ENCODE data around the gene COL25A1.

Gene COL25A1

GRCh38 chr4:108893468-108893867 lies 409.0 kb downstream of the COL25A1 start:
- TF ChIP-seq CTCF (conservative IDR thresholded peaks at IDR 0.05; ENCODE audit: control insufficient read depth, insufficient read depth, low read depth, low read length): no peak
- H3K4me3 ChIP-seq (ENCODE audit: control insufficient read depth, low read depth, low read length): no peak overlapping the region
- DNase-seq (ENCODE audit: low read depth): no peak

GRCh38 chr4:108891896-108892590 lies 410.4 kb downstream of the COL25A1 start:
- no peak for DNase-seq (ENCODE audit: low read depth)
- H3K4me3 ChIP-seq (ENCODE audit: control insufficient read depth, low read depth, low read length): no peak overlapping the region
- TF ChIP-seq CTCF (conservative IDR thresholded peaks at IDR 0.05; ENCODE audit: control insufficient read depth, insufficient read depth, low read depth, low read length): no peak

GRCh38 chr4:108890484-108890881 lies 412.0 kb downstream of the COL25A1 start:
- H3K4me3 ChIP-seq (ENCODE audit: control insufficient read depth, low read depth, low read length): no peak overlapping the region
- no peak for TF ChIP-seq CTCF (conservative IDR thresholded peaks at IDR 0.05; ENCODE audit: control insufficient read depth, insufficient read depth, low read depth, low read length)
- DNase-seq (ENCODE audit: low read depth): no peak

- DNase-seq (ENCODE audit: low read depth): no peak
- H3K4me3 ChIP-seq (ENCODE audit: control insufficient read depth, low read depth, low read length): no peak overlapping the region
- TF ChIP-seq CTCF (conservative IDR thresholded peaks at IDR 0.05; ENCODE audit: control insufficient read depth, insufficient read depth, low read depth, low read length): no peak
Observed at GRCh38 chr4:108889696-108890483, 412.6 kb downstream of the COL25A1 start.

GRCh38 chr4:108888769-108889168 lies 413.7 kb downstream of the COL25A1 start:
- DNase-seq (ENCODE audit: low read depth): no peak
- TF ChIP-seq CTCF (conservative IDR thresholded peaks at IDR 0.05; ENCODE audit: control insufficient read depth, insufficient read depth, low read depth, low read length): no peak
- no peak overlapping the region for H3K4me3 ChIP-seq (ENCODE audit: control insufficient read depth, low read depth, low read length)

- DNase-seq (ENCODE audit: low read depth): no peak
- no peak for TF ChIP-seq CTCF (conservative IDR thresholded peaks at IDR 0.05; ENCODE audit: control insufficient read depth, insufficient read depth, low read depth, low read length)
- H3K4me3 ChIP-seq (ENCODE audit: control insufficient read depth, low read depth, low read length): no peak overlapping the region
Observed at GRCh38 chr4:108887034-108887433, 415.4 kb downstream of the COL25A1 start.

All from fibroblast of mammary gland (primary cell).